Esophagus squamous epithelium (tissue), 5 donors: ENCODE data around the gene BTN3A1. TPM values are rescaled to one million over a fixed set of nuclear protein-coding genes. Genes with fewer than 3 reads are reported as not detected.

Experiments
- DNase-seq: peaks from one replicate; lab custom pipeline; 2025; lab: John Stamatoyannopoulos, UW
- H3K27ac ChIP-seq, 4 donors: fragments of 200-600 bp; sonication (generic); one replicate each; pipeline ENCODE4 v1.5.1; 2016 to 2019; ENCODE audit warnings: mild to moderate bottlenecking in 1 of 4
- H3K27me3 ChIP-seq, 4 donors: fragments of 200-600 bp; sonication (generic); 1 replicate in 3 of 4; 2 replicates in 1 of 4; pipeline versions ENCODE4 v1.5.1 to v1.6.0; 2017 to 2021; ENCODE audit warnings: antibody characterized with exemption in 1 of 4
- H3K36me3 ChIP-seq, 3 donors: fragments of 200-600 bp; sonication (generic); one replicate each; pipeline ENCODE4 v1.5.1; 2016 to 2019
- H3K4me1 ChIP-seq, 3 donors: fragments of 200-600 bp; sonication (generic); one replicate each; pipeline ENCODE4 v1.5.1; 2017 to 2019
- H3K4me3 ChIP-seq, 4 donors: fragments of 200-600 bp; sonication (generic); 1 replicate in 3 of 4; 2 replicates in 1 of 4; pipeline ENCODE4 v1.5.1; 2016 to 2019; ENCODE audit warnings: mild to moderate bottlenecking in 2 of 4, moderate library complexity in 1 of 4
- H3K9me3 ChIP-seq, 3 donors: fragments of 200-600 bp; sonication (generic); one replicate each; pipeline ENCODE4 v1.5.1; 2016 to 2019
- CTCF ChIP-seq, 6 experiments: fragments of 450-650 bp in 4 of 6; fragments of 200-600 bp in 2 of 6; sonication (generic) in 2 of 6; IDR thresholded peaks; one replicate each; pipeline ENCODE4 v1.5.1; 2016 to 2019; ENCODE audit warnings: antibody characterized with exemption in 6 of 6, mild to moderate bottlenecking in 4 of 6, moderate library complexity in 4 of 6
- POLR2A ChIP-seq, 4 donors: fragments of 450-650 bp; IDR thresholded peaks; one replicate each; pipeline ENCODE4 v1.6.1; 2017; ENCODE audit warnings: antibody characterized with exemption in 4 of 4, mild to moderate bottlenecking in 4 of 4, moderate library complexity in 3 of 4
- WGBS, 2 donors: methylation state at CpG; one replicate each; pipeline ENCODE4 v1.1.5; 2018; 5-methylcytosine and 5-hydroxymethylcytosine counted together
- intact Hi-C: fragments of 100-400 bp; cut with DNase I; formaldehyde crosslinking; loops from one replicate; pipeline ENCODE4 v1.15.0; 2022
- total RNA-seq, 4 donors: library from RNA; depleted of rRNA; stranded (reverse); fragments of >200 nt; gene quantifications; one replicate each; pipeline ENCODE4 v1.1.0, GENCODE V29; 2016
- donor health status: DM: yes; HTN: yes; CAD: no.

Gene BTN3A1
- total RNA-seq, 4 donors from 2014 or later, result 4.2 to 14.4 (median 8.0) TPM

- intact Hi-C loops, result no loop called here
- H3K4me3 ChIP-seq, result no peak overlapping the region
- 78 to 90% methylated on average over 4 of the region's 4 CpGs for WGBS, 2 donors
- no peaks in the 10 kb centered on the region for H3K27me3 ChIP-seq
- DNase-seq, result no peak
- peaks cover 39 to 96% (median 66%) of the 10 kb centered on the region in 3 donors for H3K36me3 ChIP-seq
- H3K9me3 ChIP-seq, result no peaks in the 10 kb centered on the region
- H3K27ac ChIP-seq, result no peak overlapping the region
- H3K4me1 ChIP-seq, result peaks cover 5 to 47% (median 30%) of the 10 kb centered on the region in 3 donors
- TF ChIP-seq POLR2A (IDR thresholded peaks at IDR 0.05), result no peak
- TF ChIP-seq CTCF (IDR thresholded peaks at IDR 0.05), result no peak
Measured at GRCh38 chr6:26464014-26464413, 61.9 kb downstream of the BTN3A1 start.

GRCh38 chr6:26464416-26465131, 62.5 kb downstream of the BTN3A1 start:
- TF ChIP-seq POLR2A (IDR thresholded peaks at IDR 0.05) (no peak), CTCF (IDR thresholded peaks at IDR 0.05) (no peak)
- H3K9me3 ChIP-seq, result no peaks in the 10 kb centered on the region
- DNase-seq, result no peak
- peaks cover 5 to 41% (median 24%) of the 10 kb centered on the region in 3 donors for H3K4me1 ChIP-seq
- H3K4me3 ChIP-seq, result no peak overlapping the region
- H3K27ac ChIP-seq, result no peak overlapping the region
- intact Hi-C loops, result no loop called here
- 93 to 96% methylated on average over 7 of the region's 7 CpGs for WGBS, 2 donors
- H3K36me3 ChIP-seq, result peaks cover 39 to 98% (median 66%) of the 10 kb centered on the region in 3 donors
- H3K27me3 ChIP-seq, result no peaks in the 10 kb centered on the region

Other genes with a start within 250 kb of the BTN3A1 start
- gene BTN3A2, start 37.1 kb upstream of the BTN3A1 start, total RNA-seq, result 10 to 100 TPM in 2 of 4 donors, 1 to 10 TPM in 2; 5.8 to 17.9 (median 11.1) TPM
- gene BTN2A2, start 19.2 kb upstream of the BTN3A1 start, total RNA-seq, result 1 to 10 TPM; 1.7 to 8.4 (median 4.8) TPM
- 10 to 100 TPM in 2 of 4 donors, 1 to 10 TPM in 2; 2.2 to 12.3 (median 7.9) TPM for gene BTN3A3, start 38.2 kb downstream of the BTN3A1 start, total RNA-seq
- gene BTN2A1, start 55.7 kb downstream of the BTN3A1 start, total RNA-seq, result 10 to 100 TPM in 1 of 4 donors, 1 to 10 TPM in 3; 5.9 to 11.4 (median 7.8) TPM
- gene BTN1A1, start 98.0 kb downstream of the BTN3A1 start, total RNA-seq, result not detected
- gene HMGN4, start 136.1 kb downstream of the BTN3A1 start, total RNA-seq, result 10 to 100 TPM; 18.1 to 53.2 (median 36.7) TPM
- gene ABT1, start 194.7 kb downstream of the BTN3A1 start, total RNA-seq, result 10 to 100 TPM; 16.0 to 23.5 (median 17.1) TPM